Gastrocnemius medialis (tissue), 4 donors: ENCODE results near the gene CEBPZOS.

ENCODE experiments used
- CTCF ChIP-seq, 5 experiments: fragments of 450-650 bp in 3 of 5; fragments of 200-600 bp in 2 of 5; sonication (generic) in 2 of 5; IDR thresholded peaks in 4 of 5; conservative IDR thresholded peaks in 1 of 5; 1 replicate in 4 of 5; 2 replicates in 1 of 5; pipeline ENCODE4 v1.5.1; 2016 to 2019; ENCODE audit warnings: antibody characterized with exemption in 5 of 5, mild to moderate bottlenecking in 3 of 5, moderate library complexity in 3 of 5
- POLR2A ChIP-seq, 2 donors: fragments of 450-650 bp; IDR thresholded peaks; one replicate each; pipeline ENCODE4 v1.6.1; 2017; ENCODE audit warnings: antibody characterized with exemption in 2 of 2, mild to moderate bottlenecking in 2 of 2, moderate library complexity in 2 of 2

DNA sequence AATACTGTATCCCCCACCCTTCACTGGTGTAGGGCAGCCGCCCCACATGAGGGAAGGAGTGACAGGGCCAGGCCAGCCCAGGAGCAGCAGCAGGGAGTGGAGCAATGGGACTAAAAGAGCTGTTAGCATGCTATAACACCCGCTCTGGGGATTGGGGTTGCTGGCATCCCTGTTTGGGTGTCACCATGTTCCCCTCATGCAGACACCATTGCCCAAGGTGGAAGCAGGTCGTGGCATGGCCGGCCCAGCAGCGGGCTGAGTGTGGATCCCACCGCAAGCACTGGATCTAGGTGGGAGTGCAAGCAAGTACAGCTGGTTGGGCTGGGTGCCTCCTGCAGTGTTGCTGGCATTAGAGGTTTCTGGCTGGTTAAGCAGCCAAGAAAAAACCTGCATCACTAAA is 4.5 kb upstream of the CEBPZOS start:
- TF ChIP-seq CTCF (IDR thresholded peaks at IDR 0.05 in 4 of 5, conservative IDR thresholded peaks at IDR 0.05 in 1 of 5) (no peak), POLR2A (IDR thresholded peaks at IDR 0.05) (no peak)
